GM18873 (cell line): ENCODE data around the gene HS6ST1.

Source experiments
- ATAC-seq: cut with Tn5 transposase; IDR thresholded peaks from one replicate; pipeline ENCODE4 v1.9.1; 2021; ENCODE audit warnings: mild to moderate bottlenecking, moderate library complexity, moderate number of reproducible peaks; ENCODE audit not compliant: unreplicated experiment, low FRiP score

HS6ST1 gene

GRCh38 chr2:128311755-128312341 lies 6.8 kb downstream of the HS6ST1 start:
- no peak for ATAC-seq

DNA sequence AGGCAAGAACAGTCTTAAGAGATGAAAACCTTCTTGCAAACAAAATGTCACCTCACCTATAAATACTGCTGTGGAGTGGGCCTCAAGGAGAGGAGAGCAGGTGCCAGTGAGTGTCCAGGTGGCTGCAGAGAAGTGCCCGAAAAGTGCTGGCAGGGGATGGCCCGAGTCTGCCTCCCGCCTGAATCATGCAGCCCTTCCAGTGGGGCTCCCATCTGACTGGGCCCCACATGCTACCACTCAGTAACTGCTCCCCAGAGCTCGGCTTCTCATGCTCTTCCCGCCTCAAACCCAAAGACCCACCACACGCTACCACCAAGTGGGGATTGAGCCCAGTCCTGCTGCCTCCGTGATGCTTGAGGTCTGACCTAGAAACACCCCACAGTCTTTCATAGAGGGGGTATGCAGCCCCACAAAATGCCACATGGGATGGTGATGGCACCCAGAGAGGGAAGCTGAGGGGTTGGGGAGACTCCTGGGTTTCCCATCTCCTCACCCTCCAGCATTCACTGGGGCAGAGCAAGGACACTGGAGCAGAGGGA lies 7.4 kb downstream of the HS6ST1 start:
- ATAC-seq: no peak

- no peak for ATAC-seq
Observed at GRCh38 chr2:128310761-128311160, 7.9 kb downstream of the HS6ST1 start.

DNA sequence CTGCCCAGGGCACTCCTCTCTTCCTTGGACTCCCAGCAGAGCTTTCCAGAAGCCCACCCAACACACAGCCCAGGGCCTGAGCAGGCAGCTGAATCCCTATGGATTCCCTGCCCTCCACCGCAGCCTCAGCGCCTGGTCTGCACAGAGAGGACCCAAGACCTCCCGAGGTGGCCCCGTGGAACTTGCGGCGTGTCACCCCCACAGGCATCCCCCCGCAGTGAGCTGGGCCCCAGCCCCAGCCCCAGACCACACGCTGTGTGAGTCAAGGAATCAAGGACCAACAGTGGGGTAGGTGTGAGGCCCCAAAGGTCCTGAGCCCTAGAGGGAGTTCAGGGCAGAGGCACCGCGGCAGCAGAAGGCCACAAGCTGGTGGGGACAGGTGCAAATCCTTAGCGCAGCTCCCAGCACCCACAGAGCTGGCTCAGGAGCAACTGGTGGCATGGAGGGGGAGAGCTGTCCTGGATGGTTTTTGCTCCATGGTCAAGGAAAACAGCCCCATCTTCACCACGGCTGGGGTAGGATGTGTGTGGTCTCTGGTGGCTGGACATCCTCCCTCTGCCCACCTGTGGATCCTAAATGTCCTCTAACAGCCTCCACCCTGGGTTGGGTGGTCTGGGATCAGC lies 8.5 kb downstream of the HS6ST1 start:
- no peak for ATAC-seq

GRCh38 chr2:128309280-128310093 lies 9.2 kb downstream of the HS6ST1 start:
- no peak for ATAC-seq

- no peak for ATAC-seq
Observed at GRCh38 chr2:128308889-128309279, 9.8 kb downstream of the HS6ST1 start.

DNA sequence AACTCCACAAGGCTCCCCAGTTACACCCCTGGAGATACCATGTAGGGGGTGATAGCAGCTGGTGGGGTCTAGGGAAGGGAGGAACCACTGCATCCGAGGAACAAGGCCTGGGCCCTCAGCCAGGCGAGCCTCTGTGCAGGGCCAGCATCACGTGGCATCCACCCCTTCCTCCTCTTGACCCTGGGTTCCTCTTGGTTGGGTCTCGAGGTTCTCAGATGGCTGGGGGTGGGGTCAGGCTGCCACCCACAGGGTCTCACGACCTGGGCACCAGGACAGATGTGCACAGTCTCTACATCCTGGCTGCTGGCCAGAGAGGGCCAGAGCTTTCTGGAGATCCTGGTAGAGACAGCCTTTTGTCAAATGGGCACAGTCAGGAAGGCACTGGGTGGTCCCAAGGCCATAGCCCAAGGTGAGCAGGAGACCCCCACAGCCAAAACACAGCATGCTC lies 10.4 kb downstream of the HS6ST1 start:
- no peak for ATAC-seq

DNA sequence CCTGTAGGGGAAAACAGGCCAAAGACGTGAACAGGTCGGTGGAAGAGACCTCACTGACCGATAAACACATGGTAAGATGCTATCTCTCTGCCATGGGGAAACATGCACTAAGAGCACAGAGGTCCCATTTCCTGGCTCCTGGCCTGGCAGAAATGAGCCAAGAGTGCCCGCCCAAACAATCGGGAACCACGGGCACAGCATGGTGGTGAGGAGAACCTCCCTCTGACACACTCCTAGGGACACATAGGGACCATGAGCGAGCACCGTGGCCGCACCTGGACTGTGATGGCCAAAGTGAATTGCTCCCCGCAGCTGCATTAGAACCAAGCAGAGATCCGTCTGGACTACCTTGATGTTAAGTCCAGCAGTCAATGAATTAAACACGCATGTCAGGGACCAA lies 11.1 kb downstream of the HS6ST1 start:
- ATAC-seq: no peak

GRCh38 chr2:128306931-128307460 lies 11.7 kb downstream of the HS6ST1 start:
- ATAC-seq: no peak

- ATAC-seq: no peak
Observed at GRCh38 chr2:128306081-128306930, 12.4 kb downstream of the HS6ST1 start.

DNA sequence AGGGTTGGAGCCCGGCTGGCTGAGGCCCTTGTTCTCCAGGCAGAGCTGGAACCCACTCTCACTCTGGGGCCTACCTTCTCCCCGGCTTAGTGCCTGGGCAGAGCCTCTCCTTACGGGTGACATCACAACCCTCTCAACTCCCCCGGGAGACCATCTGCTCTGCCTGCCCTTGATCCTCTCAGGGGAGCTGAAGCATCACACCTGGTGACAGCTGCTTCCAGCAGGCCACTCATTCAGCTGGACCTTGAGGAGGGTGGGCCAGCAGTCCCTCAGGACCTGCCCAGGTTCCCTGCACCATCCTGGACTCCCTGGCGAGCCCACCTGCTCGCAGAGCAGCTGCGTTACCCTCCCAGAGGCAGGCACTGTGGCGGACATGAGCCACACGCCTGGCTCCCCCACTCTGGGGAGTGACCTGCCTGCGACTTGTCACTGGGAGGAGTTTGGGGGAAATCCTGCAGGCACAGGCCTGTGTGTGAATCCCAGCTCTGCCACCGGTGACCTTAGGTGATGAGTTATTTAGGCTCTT lies 13.1 kb downstream of the HS6ST1 start:
- peak; percentile 55 for ATAC-seq

GRCh38 chr2:128304715-128305554 lies 13.7 kb downstream of the HS6ST1 start:
- ATAC-seq: no peak

DNA sequence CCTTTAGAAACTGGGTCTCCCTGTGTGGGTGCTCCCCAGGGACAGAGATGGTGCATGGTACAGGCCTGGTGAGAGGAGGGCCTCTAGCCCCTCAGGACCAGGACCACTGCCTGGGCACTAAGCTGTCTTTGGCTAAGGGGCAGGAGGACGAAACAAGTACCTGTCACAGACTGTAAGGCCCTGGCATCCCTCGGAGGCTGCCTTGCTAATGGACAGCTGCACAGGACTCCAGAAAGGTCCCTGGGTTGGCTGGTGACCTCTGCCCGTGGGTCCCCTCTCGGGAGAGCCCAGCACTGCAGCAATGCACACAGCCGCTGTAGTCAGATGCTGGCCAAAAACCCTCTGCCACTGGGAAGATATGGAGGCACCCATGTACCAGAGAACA lies 14.3 kb downstream of the HS6ST1 start:
- ATAC-seq: no peak

- no peak for ATAC-seq
Observed at GRCh38 chr2:128303911-128304310, 14.8 kb downstream of the HS6ST1 start.

DNA sequence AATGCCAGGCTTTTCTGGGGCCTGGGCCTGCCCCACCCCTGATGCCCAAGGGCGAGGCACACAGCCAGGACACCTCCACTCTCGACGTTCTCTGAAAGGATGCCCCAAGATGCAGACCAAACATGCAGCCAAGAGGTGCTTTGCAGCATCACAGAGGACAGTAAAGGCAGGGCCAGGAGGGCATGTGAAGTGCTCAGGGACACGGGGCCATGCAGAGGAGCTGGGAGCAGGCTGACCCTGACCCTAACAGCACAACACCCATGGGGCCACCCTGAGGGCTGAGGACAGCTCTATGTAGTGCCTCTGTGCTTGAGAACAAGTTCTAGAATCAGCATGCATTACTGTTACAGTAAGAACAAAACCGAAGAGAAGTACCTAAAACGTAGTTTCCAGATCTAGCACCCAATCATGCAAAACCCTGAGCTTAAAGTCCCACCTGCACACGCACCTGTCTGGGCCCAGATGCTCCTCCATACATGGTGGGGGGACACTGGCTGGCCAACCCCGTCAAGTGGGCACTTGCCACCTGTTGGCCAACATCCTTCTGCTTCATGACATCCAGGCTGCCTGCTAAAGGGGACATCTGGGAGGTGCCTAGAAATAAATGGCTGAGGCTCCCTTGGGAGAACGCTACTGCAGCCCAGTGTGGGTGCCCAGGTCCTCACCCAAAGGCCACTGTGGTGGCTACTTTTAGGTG lies 15.4 kb downstream of the HS6ST1 start:
- no peak for ATAC-seq

DNA sequence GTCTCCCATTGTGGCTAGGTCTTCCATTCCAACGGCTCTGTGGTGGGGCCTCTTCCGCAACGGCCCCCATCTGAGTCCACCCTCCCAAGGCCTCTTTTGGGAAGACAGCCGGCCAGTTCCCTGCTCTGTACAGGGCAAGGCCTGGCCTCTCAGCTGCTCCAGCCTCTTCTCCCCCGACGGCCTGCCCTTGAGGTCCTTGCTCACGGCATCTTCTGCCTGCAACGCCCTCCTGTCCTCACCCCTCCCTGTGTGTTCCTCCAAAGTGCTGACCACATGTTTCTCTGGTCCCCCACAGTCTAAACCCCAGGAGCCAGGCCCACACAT lies 16.0 kb downstream of the HS6ST1 start:
- no peak for ATAC-seq

DNA sequence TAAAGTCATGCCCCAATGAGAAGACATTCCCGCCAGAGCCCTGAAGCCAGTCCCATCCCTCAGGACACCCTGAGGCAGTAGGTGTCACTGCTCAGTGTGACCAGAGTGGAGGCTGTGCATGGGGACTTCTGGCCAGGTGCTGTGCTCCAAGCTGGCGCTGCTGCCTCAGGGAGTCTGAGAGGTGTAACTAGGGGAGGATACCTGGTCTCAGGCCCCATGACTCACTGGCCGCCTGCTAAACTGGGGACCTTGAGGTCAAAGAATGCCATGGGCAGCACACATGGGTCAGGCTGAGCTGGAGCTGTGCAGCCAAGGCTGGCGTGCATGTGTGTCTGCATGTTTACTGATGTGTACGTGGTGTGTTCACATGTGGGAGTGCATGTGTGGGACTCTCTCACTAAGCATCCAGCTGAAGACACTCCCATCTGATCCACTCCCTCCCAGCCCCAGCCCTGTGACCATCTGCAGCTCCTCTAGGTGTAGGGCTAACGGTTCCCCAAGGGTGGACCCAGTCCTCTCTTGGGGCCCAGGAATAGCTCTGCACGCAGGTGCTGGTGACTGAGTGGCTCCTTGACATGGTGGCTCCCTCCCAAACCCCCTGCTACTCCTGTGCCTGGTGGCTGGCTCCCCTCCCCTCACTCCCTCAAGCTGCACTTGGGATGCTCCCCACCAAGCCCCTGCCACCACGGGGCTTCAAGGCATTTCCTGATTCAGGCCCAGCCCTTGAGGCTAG lies 16.5 kb downstream of the HS6ST1 start:
- no peak for ATAC-seq

GRCh38 chr2:128301501-128301966 lies 17.1 kb downstream of the HS6ST1 start:
- ATAC-seq: no peak
